ENCODE results near the gene CLEC18C.
"Not testable (repeated sequence)": the region's sequence is repeated elsewhere in the genome, so short reads cannot be mapped to it uniquely, and the experiment has no call there.

DNA sequence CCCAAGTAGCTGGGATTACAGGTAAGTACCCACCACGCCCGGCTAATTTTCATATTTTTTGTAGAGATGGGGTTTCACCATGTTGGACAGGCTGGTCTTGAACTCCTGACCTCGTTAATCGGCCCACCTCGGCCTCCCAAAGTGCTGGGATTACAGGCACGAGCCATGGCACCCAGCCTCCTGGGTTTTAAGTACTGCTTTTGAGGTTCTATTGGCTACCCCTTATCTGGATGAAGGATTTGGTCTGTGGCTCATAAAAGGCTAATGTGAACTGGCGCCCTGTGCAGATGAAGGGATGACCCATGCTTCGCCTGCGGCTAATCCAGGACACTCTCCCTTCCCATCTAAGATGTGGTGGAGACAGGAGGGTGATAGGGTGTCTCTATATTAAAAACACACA lies 25.6 kb downstream of the CLEC18C start:
- not testable (repeated sequence) for TF ChIP-seq POLR2AphosphoS5 (IDR thresholded peaks at IDR 0.05; ENCODE audit: low read depth, low read length); CTCF (IDR thresholded peaks at IDR 0.05 in 2 of 3, conservative IDR thresholded peaks at IDR 0.05 in 1 of 3; ENCODE audit: borderline replicate concordance in 1 of 3, insufficient read depth in 1 of 3, low read depth in 2 of 3, low read length in 2 of 3); SRF (IDR thresholded peaks at IDR 0.05; ENCODE audit: low read depth); EZH2phosphoT487 (IDR thresholded peaks at IDR 0.05; ENCODE audit: borderline replicate concordance); SIN3A (IDR thresholded peaks at IDR 0.05; ENCODE audit: low read depth); ZNF274 (IDR thresholded peaks at IDR 0.05; ENCODE audit: low read depth, low read length)
- TF ChIP-seq, protein P1, sequence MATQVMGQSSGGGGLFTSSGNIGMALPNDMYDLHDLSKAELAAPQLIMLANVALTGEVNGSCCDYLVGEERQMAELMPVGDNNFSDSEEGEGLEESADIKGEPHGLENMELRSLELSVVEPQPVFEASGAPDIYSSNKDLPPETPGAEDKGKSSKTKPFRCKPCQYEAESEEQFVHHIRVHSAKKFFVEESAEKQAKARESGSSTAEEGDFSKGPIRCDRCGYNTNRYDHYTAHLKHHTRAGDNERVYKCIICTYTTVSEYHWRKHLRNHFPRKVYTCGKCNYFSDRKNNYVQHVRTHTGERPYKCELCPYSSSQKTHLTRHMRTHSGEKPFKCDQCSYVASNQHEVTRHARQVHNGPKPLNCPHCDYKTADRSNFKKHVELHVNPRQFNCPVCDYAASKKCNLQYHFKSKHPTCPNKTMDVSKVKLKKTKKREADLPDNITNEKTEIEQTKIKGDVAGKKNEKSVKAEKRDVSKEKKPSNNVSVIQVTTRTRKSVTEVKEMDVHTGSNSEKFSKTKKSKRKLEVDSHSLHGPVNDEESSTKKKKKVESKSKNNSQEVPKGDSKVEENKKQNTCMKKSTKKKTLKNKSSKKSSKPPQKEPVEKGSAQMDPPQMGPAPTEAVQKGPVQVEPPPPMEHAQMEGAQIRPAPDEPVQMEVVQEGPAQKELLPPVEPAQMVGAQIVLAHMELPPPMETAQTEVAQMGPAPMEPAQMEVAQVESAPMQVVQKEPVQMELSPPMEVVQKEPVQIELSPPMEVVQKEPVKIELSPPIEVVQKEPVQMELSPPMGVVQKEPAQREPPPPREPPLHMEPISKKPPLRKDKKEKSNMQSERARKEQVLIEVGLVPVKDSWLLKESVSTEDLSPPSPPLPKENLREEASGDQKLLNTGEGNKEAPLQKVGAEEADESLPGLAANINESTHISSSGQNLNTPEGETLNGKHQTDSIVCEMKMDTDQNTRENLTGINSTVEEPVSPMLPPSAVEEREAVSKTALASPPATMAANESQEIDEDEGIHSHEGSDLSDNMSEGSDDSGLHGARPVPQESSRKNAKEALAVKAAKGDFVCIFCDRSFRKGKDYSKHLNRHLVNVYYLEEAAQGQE (IDR thresholded peaks at IDR 0.05; ENCODE audit: low read depth): not testable (repeated sequence)
- TF ChIP-seq, protein P2, sequence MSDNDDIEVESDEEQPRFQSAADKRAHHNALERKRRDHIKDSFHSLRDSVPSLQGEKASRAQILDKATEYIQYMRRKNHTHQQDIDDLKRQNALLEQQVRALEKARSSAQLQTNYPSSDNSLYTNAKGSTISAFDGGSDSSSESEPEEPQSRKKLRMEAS (IDR thresholded peaks at IDR 0.05): not testable (repeated sequence)
